HepG2 (cell line): ENCODE results near the gene TRUB1. TPM values are rescaled to one million over a fixed set of nuclear protein-coding genes. Genes with fewer than 3 reads are reported as not detected.
A peak's percentile ranks its signal among the peaks of the same experiment; 100 is the strongest.

Experiments
- HNRNPK ChIP-seq: fragments of 200-400 bp; formaldehyde crosslinking; IDR thresholded peaks from 2 replicates; pipeline ENCODE4 v1.6.1; 2018; ENCODE audit warnings: low read length, low read depth, moderate library complexity, mild to moderate bottlenecking; ENCODE audit not compliant: poor library complexity, severe bottlenecking
- ISL2 ChIP-seq: sonication (generic); formaldehyde crosslinking; IDR thresholded peaks from 2 replicates; pipeline ENCODE4 v1.5.0; 2020; ENCODE audit warnings: missing genetic modification reagents
- KDM5A ChIP-seq: fragments of 200-600 bp; sonication (generic); IDR thresholded peaks from 2 replicates; pipeline ENCODE4 v1.7.0; 2018; ENCODE audit warnings: antibody characterized with exemption, mild to moderate bottlenecking, low read length, borderline replicate concordance
- PHF21A ChIP-seq: sonication (generic); formaldehyde crosslinking; IDR thresholded peaks from 2 replicates; pipeline ENCODE4 v1.5.0; 2020; ENCODE audit warnings: mild to moderate bottlenecking, missing genetic modification reagents
- REL ChIP-seq: sonication (generic); formaldehyde crosslinking; conservative IDR thresholded peaks from 2 replicates; pipeline ENCODE4 v1.8.0; 2022; ENCODE audit warnings: mild to moderate bottlenecking, missing genetic modification reagents, moderate library complexity
- SUZ12 ChIP-seq: fragments of 150-350 bp; IDR thresholded peaks from 2 replicates; pipeline ENCODE4 v1.6.1; 2014; ENCODE audit warnings: low read depth, low read length
- YEATS4 ChIP-seq: sonication (generic); formaldehyde crosslinking; IDR thresholded peaks from 2 replicates; pipeline ENCODE4 v1.4.0; 2020; ENCODE audit warnings: missing genetic modification reagents, borderline replicate concordance
- ZBTB7B ChIP-seq: sonication (generic); formaldehyde crosslinking; IDR thresholded peaks from 2 replicates; pipeline ENCODE4 v1.4.0; 2020; ENCODE audit warnings: missing genetic modification reagents
- ZNF660 ChIP-seq: sonication (generic); formaldehyde crosslinking; IDR thresholded peaks from 2 replicates; pipeline ENCODE4 v1.5.1; 2020; ENCODE audit warnings: mild to moderate bottlenecking, low read depth, missing genetic modification reagents, borderline replicate concordance
- ZNF709 ChIP-seq: sonication (generic); formaldehyde crosslinking; IDR thresholded peaks from 2 replicates; pipeline ENCODE4 v1.5.0; 2020; ENCODE audit warnings: mild to moderate bottlenecking, missing genetic modification reagents
- ZNF713 ChIP-seq: sonication (generic); formaldehyde crosslinking; IDR thresholded peaks from 2 replicates; pipeline ENCODE4 v1.4.0; 2020; ENCODE audit warnings: mild to moderate bottlenecking, missing genetic modification reagents
- ZNF720 ChIP-seq: sonication (generic); formaldehyde crosslinking; IDR thresholded peaks from 2 replicates; pipeline ENCODE4 v1.4.0; 2020; ENCODE audit warnings: missing genetic modification reagents
- ZSCAN21 ChIP-seq: sonication (generic); formaldehyde crosslinking; IDR thresholded peaks from 2 replicates; pipeline ENCODE4 v1.8.0; 2022; ENCODE audit warnings: mild to moderate bottlenecking, missing genetic modification reagents, moderate library complexity, borderline replicate concordance
- polyA plus RNA-seq, 8 experiments: library from polyadenylated mRNA; depleted of rRNA in 3 of 8; stranded (reverse) in 7 of 8; unstranded in 1 of 8; fragments of >200 nt; fragmentation: Illumina TruSeq in 4 of 8; extraction: Trizol in 4 of 8; gene quantifications; 2 replicates each; pipeline versions ENCODE4 v1.2.1 to v1.2.3, GENCODE V29; 2011 to 2016; ENCODE audit warnings: low read depth in 4 of 8, missing spikeins in 1 of 8, mixed read lengths in 1 of 8; ENCODE audit not compliant: insufficient read depth in 1 of 8
- total RNA-seq, 5 experiments: library from RNA; depleted of rRNA; stranded (reverse); fragments of >200 nt; fragmentation: Illumina TruSeq; extraction: Trizol; gene quantifications; 2 replicates each; pipeline ENCODE4 v1.2.3, GENCODE V29; 2016; ENCODE audit warnings: low read depth in 1 of 5
- TF ChIP-seq, protein P1 (sequence below): IDR thresholded peaks from 2 replicates; pipeline ENCODE4 v1.6.1; 2016; ENCODE audit warnings: low read depth, control low read depth
- TF ChIP-seq, protein P2 (sequence below): sonication (generic); formaldehyde crosslinking; IDR thresholded peaks from 2 replicates; pipeline ENCODE4 v1.8.1; 2022; ENCODE audit warnings: low read depth, mild to moderate bottlenecking, missing genetic modification reagents
- TF ChIP-seq, protein P3 (sequence below): sonication (generic); formaldehyde crosslinking; conservative IDR thresholded peaks from 2 replicates; pipeline ENCODE4 v1.8.0; 2022; ENCODE audit warnings: missing genetic modification reagents
- TF ChIP-seq, protein P4 (sequence below): IDR thresholded peaks from 2 replicates; pipeline ENCODE4 v1.6.1; 2016; ENCODE audit warnings: mild to moderate bottlenecking
- TF ChIP-seq, protein P5 (sequence below): sonication (generic); formaldehyde crosslinking; IDR thresholded peaks from 2 replicates; pipeline ENCODE4 v1.8.0; 2023; ENCODE audit warnings: mild to moderate bottlenecking, missing genetic modification reagents
- TF ChIP-seq, protein P6 (sequence below): sonication (generic); formaldehyde crosslinking; IDR thresholded peaks from 2 replicates; pipeline ENCODE4 v1.5.0; 2020; ENCODE audit warnings: missing genetic modification reagents

The TRUB1 gene
- total and polyA plus RNA-seq, 2 of the 13 experiments (the other 11 are each of a cell fraction or from before 2014, with no cell fraction given): 10.6 to 38.9 TPM

DNA sequence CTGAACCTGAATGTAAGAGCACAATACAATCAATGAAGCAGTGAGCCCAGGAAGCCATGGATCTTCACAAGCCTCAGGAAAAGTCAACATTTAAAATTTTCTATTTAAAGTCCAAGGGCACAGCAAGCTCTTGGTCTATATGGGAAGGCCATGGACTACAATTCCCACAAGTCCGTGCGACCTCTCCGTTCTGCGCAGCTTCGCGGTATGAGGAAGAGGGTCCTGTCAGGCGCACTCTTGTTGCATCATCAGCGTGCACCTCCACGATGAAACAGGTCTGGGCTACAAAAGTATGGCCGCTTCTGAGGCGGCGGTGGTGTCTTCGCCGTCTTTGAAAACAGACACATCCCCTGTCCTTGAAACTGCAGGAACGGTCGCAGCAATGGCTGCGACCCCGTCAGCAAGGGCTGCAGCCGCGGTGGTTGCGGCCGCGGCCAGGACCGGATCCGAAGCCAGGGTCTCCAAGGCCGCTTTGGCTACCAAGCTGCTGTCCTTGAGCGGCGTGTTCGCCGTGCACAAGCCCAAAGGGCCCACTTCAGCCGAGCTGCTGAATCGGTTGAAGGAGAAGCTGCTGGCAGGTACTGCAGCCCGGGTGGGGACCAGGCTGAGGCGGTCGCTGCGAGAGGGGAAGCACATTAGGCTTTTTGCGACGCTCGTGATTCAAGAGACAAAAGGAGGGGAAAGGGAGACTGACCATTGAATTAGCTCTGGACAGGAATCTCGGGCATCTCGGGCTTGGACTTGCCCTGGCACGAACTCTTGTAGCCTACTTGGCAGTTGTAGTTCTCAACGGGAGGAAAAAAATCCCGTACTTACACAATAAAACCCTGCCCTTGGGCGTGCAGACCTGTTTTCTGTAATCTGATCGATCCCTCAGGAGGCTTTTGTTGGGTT is at the start of gene TRUB1 (continued):
- TF ChIP-seq, protein P1, sequence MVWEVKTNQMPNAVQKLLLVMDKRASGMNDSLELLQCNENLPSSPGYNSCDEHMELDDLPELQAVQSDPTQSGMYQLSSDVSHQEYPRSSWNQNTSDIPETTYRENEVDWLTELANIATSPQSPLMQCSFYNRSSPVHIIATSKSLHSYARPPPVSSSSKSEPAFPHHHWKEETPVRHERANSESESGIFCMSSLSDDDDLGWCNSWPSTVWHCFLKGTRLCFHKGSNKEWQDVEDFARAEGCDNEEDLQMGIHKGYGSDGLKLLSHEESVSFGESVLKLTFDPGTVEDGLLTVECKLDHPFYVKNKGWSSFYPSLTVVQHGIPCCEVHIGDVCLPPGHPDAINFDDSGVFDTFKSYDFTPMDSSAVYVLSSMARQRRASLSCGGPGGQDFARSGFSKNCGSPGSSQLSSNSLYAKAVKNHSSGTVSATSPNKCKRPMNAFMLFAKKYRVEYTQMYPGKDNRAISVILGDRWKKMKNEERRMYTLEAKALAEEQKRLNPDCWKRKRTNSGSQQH (CRISPR knock-in tag): peak; percentile 91; the same call in 1 of the 2 replicates
- TF ChIP-seq ISL2 (CRISPR knock-in tag): no peak; the same call in 1 of the 2 replicates
- TF ChIP-seq, protein P2, sequence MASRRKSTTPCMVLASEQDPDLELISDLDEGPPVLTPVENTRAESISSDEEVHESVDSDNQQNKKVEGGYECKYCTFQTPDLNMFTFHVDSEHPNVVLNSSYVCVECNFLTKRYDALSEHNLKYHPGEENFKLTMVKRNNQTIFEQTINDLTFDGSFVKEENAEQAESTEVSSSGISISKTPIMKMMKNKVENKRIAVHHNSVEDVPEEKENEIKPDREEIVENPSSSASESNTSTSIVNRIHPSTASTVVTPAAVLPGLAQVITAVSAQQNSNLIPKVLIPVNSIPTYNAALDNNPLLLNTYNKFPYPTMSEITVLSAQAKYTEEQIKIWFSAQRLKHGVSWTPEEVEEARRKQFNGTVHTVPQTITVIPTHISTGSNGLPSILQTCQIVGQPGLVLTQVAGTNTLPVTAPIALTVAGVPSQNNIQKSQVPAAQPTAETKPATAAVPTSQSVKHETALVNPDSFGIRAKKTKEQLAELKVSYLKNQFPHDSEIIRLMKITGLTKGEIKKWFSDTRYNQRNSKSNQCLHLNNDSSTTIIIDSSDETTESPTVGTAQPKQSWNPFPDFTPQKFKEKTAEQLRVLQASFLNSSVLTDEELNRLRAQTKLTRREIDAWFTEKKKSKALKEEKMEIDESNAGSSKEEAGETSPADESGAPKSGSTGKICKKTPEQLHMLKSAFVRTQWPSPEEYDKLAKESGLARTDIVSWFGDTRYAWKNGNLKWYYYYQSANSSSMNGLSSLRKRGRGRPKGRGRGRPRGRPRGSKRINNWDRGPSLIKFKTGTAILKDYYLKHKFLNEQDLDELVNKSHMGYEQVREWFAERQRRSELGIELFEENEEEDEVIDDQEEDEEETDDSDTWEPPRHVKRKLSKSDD (CRISPR knock-in tag): peak; percentile 86; the same call in 1 of the 2 replicates
- TF ChIP-seq SUZ12: peak; percentile 76
- no peak for TF ChIP-seq HNRNPK
- TF ChIP-seq, protein P3, sequence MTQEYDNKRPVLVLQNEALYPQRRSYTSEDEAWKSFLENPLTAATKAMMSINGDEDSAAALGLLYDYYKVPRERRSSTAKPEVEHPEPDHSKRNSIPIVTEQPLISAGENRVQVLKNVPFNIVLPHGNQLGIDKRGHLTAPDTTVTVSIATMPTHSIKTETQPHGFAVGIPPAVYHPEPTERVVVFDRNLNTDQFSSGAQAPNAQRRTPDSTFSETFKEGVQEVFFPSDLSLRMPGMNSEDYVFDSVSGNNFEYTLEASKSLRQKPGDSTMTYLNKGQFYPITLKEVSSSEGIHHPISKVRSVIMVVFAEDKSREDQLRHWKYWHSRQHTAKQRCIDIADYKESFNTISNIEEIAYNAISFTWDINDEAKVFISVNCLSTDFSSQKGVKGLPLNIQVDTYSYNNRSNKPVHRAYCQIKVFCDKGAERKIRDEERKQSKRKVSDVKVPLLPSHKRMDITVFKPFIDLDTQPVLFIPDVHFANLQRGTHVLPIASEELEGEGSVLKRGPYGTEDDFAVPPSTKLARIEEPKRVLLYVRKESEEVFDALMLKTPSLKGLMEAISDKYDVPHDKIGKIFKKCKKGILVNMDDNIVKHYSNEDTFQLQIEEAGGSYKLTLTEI (CRISPR knock-in tag): no peak
- TF ChIP-seq REL (CRISPR knock-in tag): no peak
- no peak for TF ChIP-seq ZNF660 (CRISPR knock-in tag)
- peak; percentile 86 for TF ChIP-seq YEATS4
- TF ChIP-seq, protein P4, sequence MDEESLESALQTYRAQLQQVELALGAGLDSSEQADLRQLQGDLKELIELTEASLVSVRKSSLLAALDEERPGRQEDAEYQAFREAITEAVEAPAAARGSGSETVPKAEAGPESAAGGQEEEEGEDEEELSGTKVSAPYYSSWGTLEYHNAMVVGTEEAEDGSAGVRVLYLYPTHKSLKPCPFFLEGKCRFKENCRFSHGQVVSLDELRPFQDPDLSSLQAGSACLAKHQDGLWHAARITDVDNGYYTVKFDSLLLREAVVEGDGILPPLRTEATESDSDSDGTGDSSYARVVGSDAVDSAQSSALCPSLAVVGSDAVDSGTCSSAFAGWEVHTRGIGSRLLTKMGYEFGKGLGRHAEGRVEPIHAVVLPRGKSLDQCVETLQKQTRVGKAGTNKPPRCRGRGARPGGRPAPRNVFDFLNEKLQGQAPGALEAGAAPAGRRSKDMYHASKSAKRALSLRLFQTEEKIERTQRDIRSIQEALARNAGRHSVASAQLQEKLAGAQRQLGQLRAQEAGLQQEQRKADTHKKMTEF: peak; percentile 87
- peak; percentile 68 for TF ChIP-seq PHF21A (CRISPR knock-in tag)
- no peak for TF ChIP-seq ZNF720 (CRISPR knock-in tag)
- TF ChIP-seq, protein P5, sequence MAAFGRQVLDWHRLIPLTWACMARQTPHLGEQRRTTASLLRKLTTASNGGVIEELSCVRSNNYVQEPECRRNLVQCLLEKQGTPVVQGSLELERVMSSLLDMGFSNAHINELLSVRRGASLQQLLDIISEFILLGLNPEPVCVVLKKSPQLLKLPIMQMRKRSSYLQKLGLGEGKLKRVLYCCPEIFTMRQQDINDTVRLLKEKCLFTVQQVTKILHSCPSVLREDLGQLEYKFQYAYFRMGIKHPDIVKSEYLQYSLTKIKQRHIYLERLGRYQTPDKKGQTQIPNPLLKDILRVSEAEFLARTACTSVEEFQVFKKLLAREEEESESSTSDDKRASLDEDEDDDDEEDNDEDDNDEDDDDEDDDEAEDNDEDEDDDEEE (CRISPR knock-in tag): no peak
- peak; percentile 74; the same call in 1 of the 2 replicates for TF ChIP-seq ZSCAN21 (CRISPR knock-in tag)
- TF ChIP-seq, protein P6, sequence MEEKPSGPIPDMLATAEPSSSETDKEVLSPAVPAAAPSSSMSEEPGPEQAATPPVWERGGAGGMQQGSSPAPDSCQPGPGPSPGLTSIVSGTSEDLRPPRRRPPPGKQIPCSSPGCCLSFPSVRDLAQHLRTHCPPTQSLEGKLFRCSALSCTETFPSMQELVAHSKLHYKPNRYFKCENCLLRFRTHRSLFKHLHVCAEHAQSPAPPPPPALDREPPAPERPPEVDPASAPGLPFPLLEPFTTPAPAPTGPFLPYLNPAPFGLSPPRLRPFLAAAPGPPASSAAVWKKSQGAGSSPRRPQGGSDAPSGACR (CRISPR knock-in tag): no peak; the same call in 1 of the 2 replicates
- TF ChIP-seq ZNF713 (CRISPR knock-in tag): no peak
- TF ChIP-seq ZNF709 (CRISPR knock-in tag): peak; percentile 85
- TF ChIP-seq ZBTB7B (CRISPR knock-in tag): no peak
- TF ChIP-seq KDM5A: peak; percentile 96
